Endothelial cell (in vitro differentiated cells): ENCODE measurements around the gene MTR. TPM values are rescaled to one million over a fixed set of nuclear protein-coding genes. Genes with fewer than 3 reads are reported as not detected.

Source experiments
- DNase-seq: peaks from one replicate; pipeline ENCODE4 v3.0.0; 2021; ENCODE audit warnings: low spot score
- H3K27ac Mint-ChIP-seq: one replicate; pipeline ENCODE4 v1.8.0; 2021; ENCODE audit warnings: mixed read lengths, inconsistent platforms; ENCODE audit not compliant: unreplicated experiment
- H3K27me3 Mint-ChIP-seq: one replicate; pipeline ENCODE4 v1.8.0; 2021; ENCODE audit warnings: mild to moderate bottlenecking, moderate library complexity, mixed read lengths, inconsistent platforms; ENCODE audit not compliant: unreplicated experiment
- H3K36me3 Mint-ChIP-seq: one replicate; pipeline ENCODE4 v1.8.0; 2021; ENCODE audit warnings: mild to moderate bottlenecking, low read depth, mixed read lengths, inconsistent platforms; ENCODE audit not compliant: unreplicated experiment
- H3K4me1 Mint-ChIP-seq: one replicate; pipeline ENCODE4 v1.8.0; 2021; ENCODE audit warnings: mild to moderate bottlenecking, mixed read lengths, inconsistent platforms; ENCODE audit not compliant: unreplicated experiment
- H3K4me3 Mint-ChIP-seq: one replicate; pipeline ENCODE4 v1.8.0; 2021; ENCODE audit warnings: mild to moderate bottlenecking, mixed read lengths, inconsistent platforms; ENCODE audit not compliant: unreplicated experiment
- H3K9me3 Mint-ChIP-seq: one replicate; pipeline ENCODE4 v1.8.0; 2021; ENCODE audit warnings: mixed read lengths, inconsistent platforms; ENCODE audit not compliant: unreplicated experiment
- CTCF ChIP-seq: fragments of 200-600 bp; sonication (generic); IDR thresholded peaks from one replicate; pipeline ENCODE4 v1.5.0; 2021; ENCODE audit warnings: antibody characterized with exemption; ENCODE audit not compliant: unreplicated experiment
- total RNA-seq: library from RNA; stranded (reverse); fragmentation: NEBNext Ultra II Directional; extraction: Animal tissue kit (Norgen Biotek cat#: 25700); gene quantifications from one replicate; pipeline ENCODE4 v1.2.1, GENCODE V29; 2021; ENCODE audit not compliant: unreplicated experiment

The MTR gene
- total RNA-seq, 1 donor from 2014 or later, result 44.5 TPM

- Mint-ChIP-seq H3K9me3 (no peaks in the 10 kb centered on the region), H3K4me1 (no peaks in the 10 kb centered on the region), H3K27me3 (peaks cover 7% of the 10 kb centered on the region), H3K4me3 (no peak overlapping the region), H3K27ac (no peak overlapping the region), H3K36me3 (no peaks in the 10 kb centered on the region)
- no peak for TF ChIP-seq CTCF
- no peak for DNase-seq
These were observed 8.6 kb upstream of the MTR start for GRCh38 chr1:236786453-236786852.

GRCh38 chr1:236794585-236795034, 482 bp upstream of the MTR start:
- TF ChIP-seq CTCF, result no peak
- Mint-ChIP-seq H3K4me1 (peaks cover 10% of the 10 kb centered on the region), H3K4me3 (peak overlapping the region; percentile 96), H3K27me3 (no peaks in the 10 kb centered on the region), H3K36me3 (no peaks in the 10 kb centered on the region), H3K9me3 (no peaks in the 10 kb centered on the region), H3K27ac (peak overlapping the region; percentile 76)
- DNase-seq, result no peak

- Mint-ChIP-seq H3K4me3 (peak overlapping the region; percentile 96), H3K4me1 (peaks cover 10% of the 10 kb centered on the region), H3K27me3 (no peaks in the 10 kb centered on the region), H3K36me3 (no peaks in the 10 kb centered on the region), H3K9me3 (no peaks in the 10 kb centered on the region), H3K27ac (peak overlapping the region; percentile 20)
- peak; percentile 4 for DNase-seq
- TF ChIP-seq CTCF, result no peak
These were observed 920 bp downstream of the MTR start for GRCh38 chr1:236795757-236796667.

- H3K9me3 Mint-ChIP-seq, result no peaks in the 10 kb centered on the region
- H3K4me1 Mint-ChIP-seq, result peaks cover 10% of the 10 kb centered on the region
- no peak for DNase-seq
- no peaks in the 10 kb centered on the region for H3K27me3 Mint-ChIP-seq
- no peak overlapping the region for H3K27ac Mint-ChIP-seq
- H3K4me3 Mint-ChIP-seq, result no peak overlapping the region
- H3K36me3 Mint-ChIP-seq, result no peaks in the 10 kb centered on the region
- no peak for TF ChIP-seq CTCF
These were observed 3.9 kb downstream of the MTR start for GRCh38 chr1:236799001-236799400.

- no peak overlapping the region for H3K27ac Mint-ChIP-seq
- DNase-seq, result no peak
- peaks cover 7% of the 10 kb centered on the region for H3K4me1 Mint-ChIP-seq
- H3K4me3 Mint-ChIP-seq, result no peak overlapping the region
- H3K36me3 Mint-ChIP-seq, result peaks cover under 1% of the 10 kb centered on the region
- H3K27me3 Mint-ChIP-seq, result peaks cover 2% of the 10 kb centered on the region
- H3K9me3 Mint-ChIP-seq, result no peaks in the 10 kb centered on the region
- no peak for TF ChIP-seq CTCF
These were observed 5.0 kb downstream of the MTR start for GRCh38 chr1:236800002-236800620.
